ENCODE measurements around the gene RHEX.

DNA sequence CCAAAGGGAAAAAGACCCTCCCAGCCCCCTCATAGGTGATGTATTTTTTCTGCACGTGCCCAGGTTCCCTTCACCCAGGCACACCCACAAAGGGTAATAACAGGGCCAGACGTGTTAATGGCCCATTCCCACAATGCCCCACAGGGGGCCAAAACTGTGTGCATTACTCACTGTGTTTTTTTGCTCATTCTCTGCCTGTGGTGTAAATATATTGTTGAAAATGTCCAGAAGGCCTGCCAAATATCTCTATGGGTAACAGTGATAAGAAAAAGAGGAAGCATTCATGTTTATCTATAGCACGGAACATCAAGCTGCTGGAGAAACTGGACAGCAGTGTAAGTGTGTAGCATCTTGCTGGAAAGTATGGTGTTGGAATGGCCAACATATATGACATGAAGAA is 21.9 kb downstream of the RHEX start:
- TF ChIP-seq, protein P1, sequence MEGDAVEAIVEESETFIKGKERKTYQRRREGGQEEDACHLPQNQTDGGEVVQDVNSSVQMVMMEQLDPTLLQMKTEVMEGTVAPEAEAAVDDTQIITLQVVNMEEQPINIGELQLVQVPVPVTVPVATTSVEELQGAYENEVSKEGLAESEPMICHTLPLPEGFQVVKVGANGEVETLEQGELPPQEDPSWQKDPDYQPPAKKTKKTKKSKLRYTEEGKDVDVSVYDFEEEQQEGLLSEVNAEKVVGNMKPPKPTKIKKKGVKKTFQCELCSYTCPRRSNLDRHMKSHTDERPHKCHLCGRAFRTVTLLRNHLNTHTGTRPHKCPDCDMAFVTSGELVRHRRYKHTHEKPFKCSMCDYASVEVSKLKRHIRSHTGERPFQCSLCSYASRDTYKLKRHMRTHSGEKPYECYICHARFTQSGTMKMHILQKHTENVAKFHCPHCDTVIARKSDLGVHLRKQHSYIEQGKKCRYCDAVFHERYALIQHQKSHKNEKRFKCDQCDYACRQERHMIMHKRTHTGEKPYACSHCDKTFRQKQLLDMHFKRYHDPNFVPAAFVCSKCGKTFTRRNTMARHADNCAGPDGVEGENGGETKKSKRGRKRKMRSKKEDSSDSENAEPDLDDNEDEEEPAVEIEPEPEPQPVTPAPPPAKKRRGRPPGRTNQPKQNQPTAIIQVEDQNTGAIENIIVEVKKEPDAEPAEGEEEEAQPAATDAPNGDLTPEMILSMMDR (IDR thresholded peaks at IDR 0.05), result no peak
- TF ChIP-seq POLR2AphosphoS5 (IDR thresholded peaks at IDR 0.05), result no peak

All from upper lobe of left lung (tissue), 4 donors.